ENCODE data around the gene BRD7.

The BRD7 gene

DNA sequence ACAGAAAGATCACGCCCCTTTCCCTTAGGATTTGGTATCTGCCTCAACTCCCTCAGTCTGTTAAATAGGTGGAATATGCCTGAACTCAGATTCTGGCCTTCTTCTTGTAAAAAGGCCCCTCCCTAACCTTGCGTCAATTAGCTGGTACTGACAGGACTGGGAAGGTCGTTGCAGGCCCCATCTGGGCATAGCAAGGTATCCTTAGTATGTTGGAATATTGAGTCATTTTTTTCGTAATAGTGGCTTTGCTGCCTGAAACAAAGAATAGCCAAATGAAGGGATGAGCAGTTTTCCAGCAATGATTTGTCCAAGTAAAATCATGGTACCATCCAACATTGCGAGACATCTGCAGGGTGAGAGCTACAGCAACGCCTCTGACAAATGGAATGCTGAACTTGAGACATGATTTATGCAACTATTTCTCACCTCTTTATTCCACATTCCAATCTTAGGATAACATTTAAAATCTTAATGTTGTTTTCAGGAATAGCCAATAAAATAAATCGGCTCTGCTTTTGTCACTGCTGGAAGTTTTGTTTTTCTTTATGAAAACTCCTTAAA is 39.3 kb upstream of the BRD7 start:
- Histone ChIP-seq H3K4me3 (ENCODE audit: low read length in 2 of 2) (no peak overlapping the region), H3K4me2 (ENCODE audit: insufficient read depth, low read length, poor library complexity, severe bottlenecking) (no peak overlapping the region), H4K8ac (ENCODE audit: low read depth, low read length) (no peak overlapping the region), H3K4ac (ENCODE audit: low read length) (no peak overlapping the region), H2BK15ac (ENCODE audit: low read length) (no peak overlapping the region), H3K4me1 (ENCODE audit: control insufficient read depth in 2 of 2, insufficient read depth in 1 of 2, low read depth in 1 of 2, low read length in 2 of 2) (peaks cover 4 to 7% of the 10 kb centered on the region in 2 donors), H3K36me3 (replicated peaks in 1 of 2; ENCODE audit: control insufficient read depth in 2 of 2, insufficient read depth in 2 of 2, low read length in 2 of 2) (no peaks in the 10 kb centered on the region), H3K18ac (ENCODE audit: low read length) (no peak overlapping the region), H2BK12ac (ENCODE audit: low read length) (no peak overlapping the region), H2BK5ac (ENCODE audit: low read length) (no peak overlapping the region), H3K23ac (ENCODE audit: low read depth, low read length, poor library complexity) (no peak overlapping the region), H3K9ac (ENCODE audit: low read depth, low read length, poor library complexity) (no peak overlapping the region), H2AK5ac (ENCODE audit: low read depth, low read length) (no peak overlapping the region), H3K14ac (ENCODE audit: low read length) (no peak overlapping the region), H3K27me3 (ENCODE audit: control insufficient read depth in 3 of 3, insufficient read depth in 3 of 3, low read depth in 1 of 3, low read length in 3 of 3) (no peaks in the 10 kb centered on the region), H3K79me1 (ENCODE audit: low read depth, low read length) (no peaks in the 10 kb centered on the region), H2BK120ac (ENCODE audit: low read depth, low read length) (no peak overlapping the region), H3K27ac (replicated peaks; ENCODE audit: low read length) (no peak overlapping the region), H3K9me3 (replicated peaks in 1 of 2; ENCODE audit: control insufficient read depth in 2 of 2, insufficient read depth in 1 of 2, low read depth in 1 of 2, low read length in 2 of 2) (peaks cover 0 to 3% of the 10 kb centered on the region in 2 donors), H4K91ac (ENCODE audit: low read depth, low read length, poor library complexity) (no peak overlapping the region), H2AFZ (ENCODE audit: low read length) (no peak overlapping the region)
- no CpG with 5 or more reads among the region's 7 CpGs for WGBS, 2 donors (ENCODE audit: extremely low coverage in 2 of 2, insufficient read length in 2 of 2, insufficient replicate concordance in 1 of 2)
- no peak for DNase-seq (ENCODE audit: low spot score)

DNA sequence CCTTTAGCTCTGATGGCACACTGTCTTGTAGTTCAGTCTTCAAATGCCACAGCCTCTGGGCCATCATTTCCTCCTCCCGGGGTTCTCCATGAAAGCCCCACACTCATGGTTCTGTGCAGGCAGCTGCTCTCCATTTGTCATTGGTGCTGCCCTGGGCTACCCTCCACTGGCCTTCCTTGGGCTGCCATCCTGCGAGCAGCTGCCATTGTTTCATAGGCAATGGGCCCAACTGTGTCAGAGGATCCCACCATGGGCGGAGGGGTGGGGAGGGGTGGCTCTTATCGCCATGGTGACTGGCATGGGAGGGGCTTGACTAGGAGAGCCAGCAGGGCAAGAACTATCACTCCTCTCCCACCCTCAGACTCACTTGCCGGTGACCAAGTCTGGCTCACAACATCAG is 38.6 kb upstream of the BRD7 start:
- Histone ChIP-seq H3K4me2 (ENCODE audit: insufficient read depth, low read length, poor library complexity, severe bottlenecking) (no peak overlapping the region), H2BK12ac (ENCODE audit: low read length) (no peak overlapping the region), H3K4me3 (ENCODE audit: low read length in 2 of 2) (no peak overlapping the region), H2BK5ac (ENCODE audit: low read length) (no peak overlapping the region), H2AFZ (ENCODE audit: low read length) (no peak overlapping the region), H4K91ac (ENCODE audit: low read depth, low read length, poor library complexity) (no peak overlapping the region), H2AK5ac (ENCODE audit: low read depth, low read length) (no peak overlapping the region), H3K79me1 (ENCODE audit: low read depth, low read length) (no peaks in the 10 kb centered on the region), H4K8ac (ENCODE audit: low read depth, low read length) (no peak overlapping the region), H3K27me3 (ENCODE audit: control insufficient read depth in 3 of 3, insufficient read depth in 3 of 3, low read depth in 1 of 3, low read length in 3 of 3) (no peaks in the 10 kb centered on the region), H3K36me3 (replicated peaks in 1 of 2; ENCODE audit: control insufficient read depth in 2 of 2, insufficient read depth in 2 of 2, low read length in 2 of 2) (no peaks in the 10 kb centered on the region), H2BK15ac (ENCODE audit: low read length) (no peak overlapping the region), H3K14ac (ENCODE audit: low read length) (no peak overlapping the region), H3K4me1 (ENCODE audit: control insufficient read depth in 2 of 2, insufficient read depth in 1 of 2, low read depth in 1 of 2, low read length in 2 of 2) (peaks cover 4 to 7% of the 10 kb centered on the region in 2 donors), H3K27ac (replicated peaks; ENCODE audit: low read length) (no peak overlapping the region), H2BK120ac (ENCODE audit: low read depth, low read length) (no peak overlapping the region), H3K23ac (ENCODE audit: low read depth, low read length, poor library complexity) (no peak overlapping the region), H3K9me3 (replicated peaks in 1 of 2; ENCODE audit: control insufficient read depth in 2 of 2, insufficient read depth in 1 of 2, low read depth in 1 of 2, low read length in 2 of 2) (peaks cover 0 to 3% of the 10 kb centered on the region in 2 donors), H3K9ac (ENCODE audit: low read depth, low read length, poor library complexity) (no peak overlapping the region), H3K18ac (ENCODE audit: low read length) (no peak overlapping the region), H3K4ac (ENCODE audit: low read length) (no peak overlapping the region)
- DNase-seq (ENCODE audit: low spot score) = peak; percentile 21
- no CpG with 5 or more reads among the region's 5 CpGs for WGBS, 2 donors (ENCODE audit: extremely low coverage in 2 of 2, insufficient read length in 2 of 2, insufficient replicate concordance in 1 of 2)

DNA sequence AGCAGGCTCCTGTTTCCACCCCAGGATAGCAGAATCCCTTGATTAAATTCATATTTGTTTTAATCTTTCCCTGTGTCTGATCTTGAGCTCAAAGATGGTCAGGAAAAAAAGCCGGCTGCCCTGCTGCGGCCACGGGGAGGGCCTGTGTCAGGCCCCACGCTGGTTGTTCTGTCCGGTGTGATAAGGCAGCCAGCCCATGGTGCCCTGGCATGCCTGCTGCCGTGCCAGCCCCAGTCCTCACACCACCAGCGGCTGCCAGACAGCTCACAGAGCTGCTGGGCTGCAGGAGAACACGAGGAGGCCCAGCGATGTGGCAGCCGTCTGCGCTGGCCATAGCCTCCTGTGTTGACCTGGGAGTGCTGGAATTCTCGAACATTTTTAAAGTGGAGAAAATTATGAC is 34.7 kb upstream of the BRD7 start:
- Histone ChIP-seq H4K91ac (ENCODE audit: low read depth, low read length, poor library complexity) (no peak overlapping the region), H3K23ac (ENCODE audit: low read depth, low read length, poor library complexity) (no peak overlapping the region), H2BK15ac (ENCODE audit: low read length) (no peak overlapping the region), H2AK5ac (ENCODE audit: low read depth, low read length) (no peak overlapping the region), H2AFZ (ENCODE audit: low read length) (no peak overlapping the region), H3K9ac (ENCODE audit: low read depth, low read length, poor library complexity) (no peak overlapping the region), H3K36me3 (replicated peaks in 1 of 2; ENCODE audit: control insufficient read depth in 2 of 2, insufficient read depth in 2 of 2, low read length in 2 of 2) (no peaks in the 10 kb centered on the region), H3K18ac (ENCODE audit: low read length) (no peak overlapping the region), H3K27ac (replicated peaks; ENCODE audit: low read length) (no peak overlapping the region), H3K4ac (ENCODE audit: low read length) (no peak overlapping the region), H2BK12ac (ENCODE audit: low read length) (peak overlapping the region; percentile 14), H3K4me3 (ENCODE audit: low read length in 2 of 2) (no peak overlapping the region), H3K27me3 (ENCODE audit: control insufficient read depth in 3 of 3, insufficient read depth in 3 of 3, low read depth in 1 of 3, low read length in 3 of 3) (no peaks in the 10 kb centered on the region), H2BK5ac (ENCODE audit: low read length) (no peak overlapping the region), H3K4me1 (ENCODE audit: control insufficient read depth in 2 of 2, insufficient read depth in 1 of 2, low read depth in 1 of 2, low read length in 2 of 2) (peaks cover 4 to 7% of the 10 kb centered on the region in 2 donors), H3K4me2 (ENCODE audit: insufficient read depth, low read length, poor library complexity, severe bottlenecking) (no peak overlapping the region), H4K8ac (ENCODE audit: low read depth, low read length) (no peak overlapping the region), H2BK120ac (ENCODE audit: low read depth, low read length) (no peak overlapping the region), H3K79me1 (ENCODE audit: low read depth, low read length) (no peaks in the 10 kb centered on the region), H3K9me3 (replicated peaks in 1 of 2; ENCODE audit: control insufficient read depth in 2 of 2, insufficient read depth in 1 of 2, low read depth in 1 of 2, low read length in 2 of 2) (no peaks in the 10 kb centered on the region), H3K14ac (ENCODE audit: low read length) (no peak overlapping the region)
- WGBS, 2 donors (ENCODE audit: extremely low coverage in 2 of 2, insufficient read length in 2 of 2, insufficient replicate concordance in 1 of 2) = no CpG with 5 or more reads among the region's 12 CpGs
- no peak for DNase-seq (ENCODE audit: low spot score)

GRCh38 chr16:50402298-50402895 is 33.6 kb upstream of the BRD7 start:
- Histone ChIP-seq H4K8ac (ENCODE audit: low read depth, low read length) (no peak overlapping the region), H4K91ac (ENCODE audit: low read depth, low read length, poor library complexity) (no peak overlapping the region), H2BK120ac (ENCODE audit: low read depth, low read length) (no peak overlapping the region), H2BK15ac (ENCODE audit: low read length) (peak overlapping the region; percentile 3), H3K9me3 (replicated peaks in 1 of 2; ENCODE audit: control insufficient read depth in 2 of 2, insufficient read depth in 1 of 2, low read depth in 1 of 2, low read length in 2 of 2) (no peaks in the 10 kb centered on the region), H2AK5ac (ENCODE audit: low read depth, low read length) (no peak overlapping the region), H3K4ac (ENCODE audit: low read length) (no peak overlapping the region), H3K27ac (replicated peaks; ENCODE audit: low read length) (no peak overlapping the region), H3K4me3 (ENCODE audit: low read length in 2 of 2) (no peak overlapping the region), H3K23ac (ENCODE audit: low read depth, low read length, poor library complexity) (peak overlapping the region; percentile 18), H3K79me1 (ENCODE audit: low read depth, low read length) (no peaks in the 10 kb centered on the region), H3K18ac (ENCODE audit: low read length) (peak overlapping the region; percentile 15), H3K4me1 (ENCODE audit: control insufficient read depth in 2 of 2, insufficient read depth in 1 of 2, low read depth in 1 of 2, low read length in 2 of 2) (peaks cover 3 to 4% of the 10 kb centered on the region in 2 donors), H3K27me3 (ENCODE audit: control insufficient read depth in 3 of 3, insufficient read depth in 3 of 3, low read depth in 1 of 3, low read length in 3 of 3) (no peaks in the 10 kb centered on the region), H3K9ac (ENCODE audit: low read depth, low read length, poor library complexity) (no peak overlapping the region), H3K14ac (ENCODE audit: low read length) (no peak overlapping the region), H2BK12ac (ENCODE audit: low read length) (no peak overlapping the region), H3K36me3 (replicated peaks in 1 of 2; ENCODE audit: control insufficient read depth in 2 of 2, insufficient read depth in 2 of 2, low read length in 2 of 2) (no peaks in the 10 kb centered on the region), H2AFZ (ENCODE audit: low read length) (no peak overlapping the region), H2BK5ac (ENCODE audit: low read length) (no peak overlapping the region), H3K4me2 (ENCODE audit: insufficient read depth, low read length, poor library complexity, severe bottlenecking) (no peak overlapping the region)
- WGBS, 2 donors (ENCODE audit: extremely low coverage in 2 of 2, insufficient read length in 2 of 2, insufficient replicate concordance in 1 of 2) = no CpG with 5 or more reads among the region's 9 CpGs
- DNase-seq (ENCODE audit: low spot score) = no peak
